ENCODE data around the gene GFPT2. TPM values are rescaled to one million over a fixed set of nuclear protein-coding genes. Genes with fewer than 3 reads are reported as not detected.

The GFPT2 gene
- total RNA-seq, 2 experiments from 2014 or later: not detected

GRCh38 chr5:180401229-180401907 is 48.2 kb upstream of the GFPT2 start:
- Histone ChIP-seq H3K9me2 (ENCODE audit: insufficient read depth, low read length) (no peaks in the 10 kb centered on the region), H3K4me2 (ENCODE audit: low read length) (no peak overlapping the region), H3K4me3 (ENCODE audit: low read depth, low read length, poor library complexity, severe bottlenecking) (no peak overlapping the region), H3K4me1 (ENCODE audit: insufficient read depth, low read length, poor library complexity, severe bottlenecking) (no peaks in the 10 kb centered on the region), H3K9me3 (ENCODE audit: low read length) (no peaks in the 10 kb centered on the region), H4K20me1 (ENCODE audit: insufficient read depth, low read length) (no peaks in the 10 kb centered on the region), H3K36me3 (ENCODE audit: insufficient read depth, low read length) (no peaks in the 10 kb centered on the region), H2AFZ (ENCODE audit: low read length) (no peak overlapping the region), H3K27ac (ENCODE audit: low read depth, low read length, poor library complexity, severe bottlenecking) (no peak overlapping the region), H3K79me2 (ENCODE audit: insufficient read depth, low read depth, low read length) (no peaks in the 10 kb centered on the region)
- CTCF ChIA-PET (ENCODE audit: unreplicated experiment): no interaction called here
- no TSS peak for BruUV-seq (replicated peaks)
- POLR2A ChIA-PET: no interaction called here
- no peak for TF ChIP-seq EZH2phosphoT487 (IDR thresholded peaks at IDR 0.05; ENCODE audit: borderline replicate concordance, low read depth, low read length)
- TF ChIP-seq, protein P1, sequence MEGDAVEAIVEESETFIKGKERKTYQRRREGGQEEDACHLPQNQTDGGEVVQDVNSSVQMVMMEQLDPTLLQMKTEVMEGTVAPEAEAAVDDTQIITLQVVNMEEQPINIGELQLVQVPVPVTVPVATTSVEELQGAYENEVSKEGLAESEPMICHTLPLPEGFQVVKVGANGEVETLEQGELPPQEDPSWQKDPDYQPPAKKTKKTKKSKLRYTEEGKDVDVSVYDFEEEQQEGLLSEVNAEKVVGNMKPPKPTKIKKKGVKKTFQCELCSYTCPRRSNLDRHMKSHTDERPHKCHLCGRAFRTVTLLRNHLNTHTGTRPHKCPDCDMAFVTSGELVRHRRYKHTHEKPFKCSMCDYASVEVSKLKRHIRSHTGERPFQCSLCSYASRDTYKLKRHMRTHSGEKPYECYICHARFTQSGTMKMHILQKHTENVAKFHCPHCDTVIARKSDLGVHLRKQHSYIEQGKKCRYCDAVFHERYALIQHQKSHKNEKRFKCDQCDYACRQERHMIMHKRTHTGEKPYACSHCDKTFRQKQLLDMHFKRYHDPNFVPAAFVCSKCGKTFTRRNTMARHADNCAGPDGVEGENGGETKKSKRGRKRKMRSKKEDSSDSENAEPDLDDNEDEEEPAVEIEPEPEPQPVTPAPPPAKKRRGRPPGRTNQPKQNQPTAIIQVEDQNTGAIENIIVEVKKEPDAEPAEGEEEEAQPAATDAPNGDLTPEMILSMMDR (conservative IDR thresholded peaks at IDR 0.05; ENCODE audit: low read length): no peak
- no peak for DNase-seq (ENCODE audit: low spot score)
- intact Hi-C loops (cut with micrococcal nuclease; ENCODE audit: unreplicated experiment): no loop called here

DNA sequence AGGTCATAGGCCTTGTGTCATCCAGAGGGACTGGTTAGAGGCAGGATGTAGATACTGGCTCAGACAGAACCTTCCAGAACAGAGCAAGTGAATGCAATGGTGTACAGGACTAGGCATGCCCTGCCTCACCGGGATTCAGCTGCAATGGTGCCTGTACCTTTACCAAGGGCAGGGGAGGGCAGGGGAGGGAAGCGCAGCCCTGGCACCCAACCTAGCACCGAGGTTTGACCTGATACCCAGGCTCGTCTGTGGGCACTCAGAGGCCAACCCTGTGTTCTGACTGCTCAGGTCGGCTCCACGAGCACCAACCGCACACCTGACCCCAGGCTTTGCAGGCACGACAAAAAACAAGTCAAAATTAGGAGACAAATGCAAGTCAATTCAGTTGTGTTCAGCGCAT is 47.3 kb upstream of the GFPT2 start:
- Histone ChIP-seq H4K20me1 (ENCODE audit: insufficient read depth, low read length) (no peaks in the 10 kb centered on the region), H3K36me3 (ENCODE audit: insufficient read depth, low read length) (no peaks in the 10 kb centered on the region), H3K4me3 (ENCODE audit: low read depth, low read length, poor library complexity, severe bottlenecking) (no peak overlapping the region), H3K9me2 (ENCODE audit: insufficient read depth, low read length) (no peaks in the 10 kb centered on the region), H3K79me2 (ENCODE audit: insufficient read depth, low read depth, low read length) (no peaks in the 10 kb centered on the region), H3K4me1 (ENCODE audit: insufficient read depth, low read length, poor library complexity, severe bottlenecking) (no peaks in the 10 kb centered on the region), H2AFZ (ENCODE audit: low read length) (no peak overlapping the region), H3K9me3 (ENCODE audit: low read length) (no peaks in the 10 kb centered on the region), H3K27ac (ENCODE audit: low read depth, low read length, poor library complexity, severe bottlenecking) (no peak overlapping the region), H3K4me2 (ENCODE audit: low read length) (no peak overlapping the region)
- TF ChIP-seq, protein P1 (conservative IDR thresholded peaks at IDR 0.05; ENCODE audit: low read length): no peak
- no peak for TF ChIP-seq EZH2phosphoT487 (IDR thresholded peaks at IDR 0.05; ENCODE audit: borderline replicate concordance, low read depth, low read length)
- POLR2A ChIA-PET: no interaction called here
- intact Hi-C loops (cut with micrococcal nuclease; ENCODE audit: unreplicated experiment): no loop called here
- CTCF ChIA-PET (ENCODE audit: unreplicated experiment): no interaction called here
- no peak for DNase-seq (ENCODE audit: low spot score)
- BruUV-seq (replicated peaks): no TSS peak

GRCh38 chr5:180399401-180400215 is 46.5 kb upstream of the GFPT2 start:
- H3K9me3 ChIP-seq (ENCODE audit: low read length): no peaks in the 10 kb centered on the region
- H3K4me3 ChIP-seq (ENCODE audit: low read depth, low read length, poor library complexity, severe bottlenecking): no peak overlapping the region
- H4K20me1 ChIP-seq (ENCODE audit: insufficient read depth, low read length): no peaks in the 10 kb centered on the region
- no peaks in the 10 kb centered on the region for H3K4me1 ChIP-seq (ENCODE audit: insufficient read depth, low read length, poor library complexity, severe bottlenecking)
- H3K36me3 ChIP-seq (ENCODE audit: insufficient read depth, low read length): no peaks in the 10 kb centered on the region
- CTCF ChIA-PET (ENCODE audit: unreplicated experiment): no interaction called here
- POLR2A ChIA-PET: no interaction called here
- BruUV-seq (replicated peaks): no TSS peak
- no peak overlapping the region for H3K27ac ChIP-seq (ENCODE audit: low read depth, low read length, poor library complexity, severe bottlenecking)
- no peak overlapping the region for H2AFZ ChIP-seq (ENCODE audit: low read length)
- intact Hi-C loops (cut with micrococcal nuclease; ENCODE audit: unreplicated experiment): no loop called here
- TF ChIP-seq, protein P1 (conservative IDR thresholded peaks at IDR 0.05; ENCODE audit: low read length): no peak
- TF ChIP-seq EZH2phosphoT487 (IDR thresholded peaks at IDR 0.05; ENCODE audit: borderline replicate concordance, low read depth, low read length): no peak
- no peak overlapping the region for H3K4me2 ChIP-seq (ENCODE audit: low read length)
- no peaks in the 10 kb centered on the region for H3K9me2 ChIP-seq (ENCODE audit: insufficient read depth, low read length)
- no peaks in the 10 kb centered on the region for H3K79me2 ChIP-seq (ENCODE audit: insufficient read depth, low read depth, low read length)
- no peak for DNase-seq (ENCODE audit: low spot score)
